Tibial nerve (tissue), 4 donors: ENCODE data around the gene LRIT1. TPM values are rescaled to one million over a fixed set of nuclear protein-coding genes. Genes with fewer than 3 reads are reported as not detected.

ENCODE experiments used
- DNase-seq, 2 donors: peaks; one replicate each; pipeline ENCODE4 v3.0.0-alpha.2; 2019; ENCODE audit warnings: low spot score in 2 of 2
- H3K27ac ChIP-seq, 4 donors: fragments of 200-600 bp; sonication (generic) in 3 of 4; one replicate each; pipeline ENCODE4 v1.5.1; 2017 to 2019; ENCODE audit warnings: mild to moderate bottlenecking in 1 of 4
- H3K27me3 ChIP-seq, 2 donors: fragments of 200-600 bp; sonication (generic) in 1 of 2; one replicate each; pipeline versions ENCODE4 v1.5.1 to v1.6.0; 2017 to 2019
- H3K36me3 ChIP-seq, 3 donors: fragments of 200-600 bp; sonication (generic); one replicate each; pipeline ENCODE4 v1.5.1; 2018 to 2019
- H3K4me1 ChIP-seq, 4 donors: fragments of 200-600 bp; sonication (generic) in 3 of 4; one replicate each; pipeline ENCODE4 v1.5.1; 2017 to 2019
- H3K4me3 ChIP-seq, 4 donors: fragments of 200-600 bp; sonication (generic) in 3 of 4; one replicate each; pipeline ENCODE4 v1.5.1; 2017 to 2019; ENCODE audit warnings: mild to moderate bottlenecking in 1 of 4, moderate library complexity in 1 of 4
- H3K9me3 ChIP-seq, 4 donors: fragments of 200-600 bp; sonication (generic) in 3 of 4; one replicate each; pipeline ENCODE4 v1.5.1; 2017 to 2019
- EP300 ChIP-seq, 2 donors: sonication (generic); formaldehyde crosslinking; IDR thresholded peaks; one replicate each; pipeline ENCODE4 v1.6.1; 2017; ENCODE audit warnings: antibody characterized with exemption in 2 of 2, mild to moderate bottlenecking in 1 of 2
- POLR2A ChIP-seq, 2 donors: fragments of 450-650 bp; IDR thresholded peaks; one replicate each; pipeline ENCODE4 v1.6.1; 2017; ENCODE audit warnings: antibody characterized with exemption in 2 of 2, mild to moderate bottlenecking in 2 of 2, moderate library complexity in 2 of 2
- WGBS, 2 donors: methylation state at CpG; one replicate each; pipeline ENCODE4 v1.1.5; 2018; 5-methylcytosine and 5-hydroxymethylcytosine counted together
- total RNA-seq, 4 donors: library from RNA; depleted of rRNA; stranded (reverse); fragments of >200 nt; gene quantifications; one replicate each; pipeline ENCODE4 v1.1.0, GENCODE V29; 2016
- TF ChIP-seq, protein P1 (sequence below), 5 experiments: fragments of 200-600 bp in 3 of 5; fragments of 450-650 bp in 2 of 5; sonication (generic) in 3 of 5; IDR thresholded peaks; one replicate each; pipeline ENCODE4 v1.5.1; 2016 to 2019; ENCODE audit warnings: antibody characterized with exemption in 5 of 5, mild to moderate bottlenecking in 3 of 5, moderate library complexity in 2 of 5

Gene LRIT1
- total RNA-seq, 4 donors from 2014 or later: not detected

DNA sequence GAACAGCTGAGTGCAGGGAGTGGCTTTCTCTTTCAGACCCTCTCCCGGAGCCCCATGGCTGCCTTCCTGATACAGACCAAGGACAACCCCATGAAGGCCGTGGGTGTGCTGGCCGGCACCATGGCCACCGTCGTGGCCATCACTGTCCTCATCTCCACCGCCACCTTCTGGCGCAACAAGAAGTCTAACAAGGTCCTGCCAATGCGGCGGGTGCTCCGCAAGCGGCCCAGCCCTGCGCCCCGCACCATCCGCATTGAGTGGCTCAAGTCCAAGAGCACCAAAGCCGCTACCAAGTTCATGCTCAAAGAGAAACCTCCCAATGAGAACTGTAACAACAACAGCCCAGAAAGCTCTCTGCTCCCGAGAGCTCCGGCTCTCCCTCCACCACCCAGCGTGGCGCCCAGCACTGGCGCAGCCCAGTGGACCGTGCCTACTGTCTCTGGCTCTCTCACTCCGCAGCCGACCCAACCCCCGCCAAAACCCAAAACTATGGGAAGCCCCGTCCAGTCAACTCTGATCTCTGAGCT lies 27.2 kb downstream of the LRIT1 start:
- no peak for DNase-seq
- H3K36me3 ChIP-seq: no peaks in the 10 kb centered on the region
- TF ChIP-seq, protein P1, sequence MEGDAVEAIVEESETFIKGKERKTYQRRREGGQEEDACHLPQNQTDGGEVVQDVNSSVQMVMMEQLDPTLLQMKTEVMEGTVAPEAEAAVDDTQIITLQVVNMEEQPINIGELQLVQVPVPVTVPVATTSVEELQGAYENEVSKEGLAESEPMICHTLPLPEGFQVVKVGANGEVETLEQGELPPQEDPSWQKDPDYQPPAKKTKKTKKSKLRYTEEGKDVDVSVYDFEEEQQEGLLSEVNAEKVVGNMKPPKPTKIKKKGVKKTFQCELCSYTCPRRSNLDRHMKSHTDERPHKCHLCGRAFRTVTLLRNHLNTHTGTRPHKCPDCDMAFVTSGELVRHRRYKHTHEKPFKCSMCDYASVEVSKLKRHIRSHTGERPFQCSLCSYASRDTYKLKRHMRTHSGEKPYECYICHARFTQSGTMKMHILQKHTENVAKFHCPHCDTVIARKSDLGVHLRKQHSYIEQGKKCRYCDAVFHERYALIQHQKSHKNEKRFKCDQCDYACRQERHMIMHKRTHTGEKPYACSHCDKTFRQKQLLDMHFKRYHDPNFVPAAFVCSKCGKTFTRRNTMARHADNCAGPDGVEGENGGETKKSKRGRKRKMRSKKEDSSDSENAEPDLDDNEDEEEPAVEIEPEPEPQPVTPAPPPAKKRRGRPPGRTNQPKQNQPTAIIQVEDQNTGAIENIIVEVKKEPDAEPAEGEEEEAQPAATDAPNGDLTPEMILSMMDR (IDR thresholded peaks at IDR 0.05): no peak
- no peak for TF ChIP-seq POLR2A (IDR thresholded peaks at IDR 0.05)
- TF ChIP-seq EP300 (IDR thresholded peaks at IDR 0.05): no peak

DNA sequence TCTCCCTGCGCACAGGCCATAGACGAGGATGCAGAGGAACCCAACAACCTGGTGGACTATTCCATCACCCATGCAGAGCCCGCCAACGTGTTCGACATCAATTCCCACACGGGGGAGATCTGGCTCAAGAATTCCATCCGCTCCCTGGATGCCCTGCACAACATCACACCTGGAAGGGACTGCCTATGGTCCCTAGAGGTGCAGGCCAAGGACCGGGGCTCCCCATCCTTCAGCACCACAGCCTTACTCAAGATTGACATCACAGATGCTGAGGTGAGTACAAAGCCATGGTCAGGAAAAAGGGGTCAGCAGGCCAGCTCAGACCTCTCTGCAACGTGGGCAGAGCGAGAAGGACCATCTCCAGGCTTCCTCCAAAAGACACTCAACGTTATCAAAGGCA lies 28.3 kb downstream of the LRIT1 start:
- H3K27me3 ChIP-seq: no peaks in the 10 kb centered on the region
- TF ChIP-seq, protein P1 (IDR thresholded peaks at IDR 0.05): no peak
- TF ChIP-seq EP300 (IDR thresholded peaks at IDR 0.05): no peak
- TF ChIP-seq POLR2A (IDR thresholded peaks at IDR 0.05): no peak
- no peak for DNase-seq
- no peak overlapping the region for H3K4me3 ChIP-seq
- WGBS, 2 donors: 86 to 94% methylated on average over 11 of the region's 11 CpGs
- no peaks in the 10 kb centered on the region for H3K4me1 ChIP-seq
- no peaks in the 10 kb centered on the region for H3K36me3 ChIP-seq
- H3K9me3 ChIP-seq: no peaks in the 10 kb centered on the region
- no peak overlapping the region for H3K27ac ChIP-seq

More for the DNA sequence above, 27.2 kb downstream of the LRIT1 start:
- WGBS, 2 donors: 60 to 75% methylated on average over 25 of the region's 25 CpGs
- Histone ChIP-seq H3K9me3 (no peaks in the 10 kb centered on the region), H3K4me1 (no peaks in the 10 kb centered on the region), H3K27me3 (no peaks in the 10 kb centered on the region), H3K4me3 (no peak overlapping the region), H3K27ac (no peak overlapping the region)

DNA sequence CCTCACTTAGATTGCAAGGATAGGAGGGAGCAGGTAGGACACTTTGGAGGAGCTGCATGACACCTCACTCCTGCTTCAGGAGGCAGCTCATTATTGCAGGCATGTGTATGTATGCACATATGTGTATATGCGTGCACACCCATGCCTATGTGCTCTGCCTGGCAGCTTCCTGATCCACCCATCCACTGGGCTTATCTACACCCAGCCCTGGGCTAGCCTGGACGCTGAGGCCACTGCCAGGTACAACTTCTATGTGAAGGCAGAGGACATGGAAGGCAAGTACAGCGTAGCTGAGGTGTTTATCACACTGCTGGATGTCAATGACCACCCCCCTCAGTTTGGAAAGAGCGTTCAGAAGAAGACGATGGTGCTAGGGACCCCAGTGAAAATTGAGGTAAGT lies 29.3 kb downstream of the LRIT1 start:
- no peak for TF ChIP-seq EP300 (IDR thresholded peaks at IDR 0.05)
- TF ChIP-seq, protein P1 (IDR thresholded peaks at IDR 0.05): no peak
- no peak for TF ChIP-seq POLR2A (IDR thresholded peaks at IDR 0.05)
- H3K27me3 ChIP-seq: no peaks in the 10 kb centered on the region
- no peaks in the 10 kb centered on the region for H3K9me3 ChIP-seq
- DNase-seq: no peak
- no peaks in the 10 kb centered on the region for H3K36me3 ChIP-seq
- 79 to 80% methylated on average over 5 of the region's 5 CpGs for WGBS, 2 donors
- no peaks in the 10 kb centered on the region for H3K4me1 ChIP-seq
- H3K4me3 ChIP-seq: no peak overlapping the region
- H3K27ac ChIP-seq: no peak overlapping the region

DNA sequence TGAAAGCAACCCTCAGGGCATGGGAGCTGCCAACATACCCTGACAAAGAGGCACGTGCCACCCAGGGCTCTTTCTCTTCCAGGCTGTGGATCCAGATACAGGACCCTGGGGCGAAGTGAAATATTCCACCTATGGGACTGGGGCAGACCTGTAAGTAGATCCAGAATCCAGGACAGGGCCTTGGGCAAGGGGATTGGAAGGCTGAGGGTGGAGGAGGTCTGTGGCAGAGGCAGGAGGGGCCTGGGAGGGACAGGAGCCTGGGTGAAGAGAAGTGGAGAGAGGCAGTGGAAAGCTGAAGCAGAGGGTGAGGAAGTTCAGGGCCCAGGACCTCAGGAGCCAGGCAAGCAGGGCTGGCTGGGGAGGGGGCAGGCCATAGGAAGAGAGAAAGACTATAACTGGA lies 29.8 kb downstream of the LRIT1 start:
- no peaks in the 10 kb centered on the region for H3K27me3 ChIP-seq
- H3K4me1 ChIP-seq: no peaks in the 10 kb centered on the region
- no peaks in the 10 kb centered on the region for H3K36me3 ChIP-seq
- WGBS, 2 donors: 79 to 82% methylated on average over 2 of the region's 2 CpGs
- TF ChIP-seq EP300 (IDR thresholded peaks at IDR 0.05): no peak
- TF ChIP-seq, protein P1 (IDR thresholded peaks at IDR 0.05): no peak
- no peak for TF ChIP-seq POLR2A (IDR thresholded peaks at IDR 0.05)
- no peak overlapping the region for H3K27ac ChIP-seq
- DNase-seq: no peak
- H3K4me3 ChIP-seq: no peak overlapping the region
- H3K9me3 ChIP-seq: no peaks in the 10 kb centered on the region

DNA sequence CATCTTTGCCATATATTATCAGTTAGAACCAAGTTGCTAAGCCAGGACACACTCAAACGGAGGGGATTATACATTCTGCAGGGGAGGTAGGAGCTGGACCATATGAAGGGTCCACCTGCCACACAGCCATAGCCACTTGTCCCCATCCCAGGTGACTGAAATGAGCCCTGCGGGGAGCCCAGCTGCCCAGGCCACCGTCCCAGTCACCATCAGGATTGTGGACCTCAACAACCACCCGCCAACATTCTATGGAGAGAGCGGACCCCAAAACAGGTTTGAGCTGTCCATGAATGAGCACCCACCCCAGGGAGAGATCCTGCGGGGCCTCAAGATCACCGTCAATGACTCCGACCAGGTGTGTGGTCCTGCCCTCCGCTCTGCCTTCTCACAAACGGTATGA lies 33.3 kb downstream of the LRIT1 start:
- no peaks in the 10 kb centered on the region for H3K27me3 ChIP-seq

More for the DNA sequence above, 33.3 kb downstream of the LRIT1 start:
- Histone ChIP-seq H3K36me3 (no peaks in the 10 kb centered on the region), H3K9me3 (no peaks in the 10 kb centered on the region), H3K27ac (no peak overlapping the region), H3K4me3 (no peak overlapping the region), H3K4me1 (no peaks in the 10 kb centered on the region)
- TF ChIP-seq POLR2A (IDR thresholded peaks at IDR 0.05) (no peak), EP300 (IDR thresholded peaks at IDR 0.05) (no peak)
- TF ChIP-seq, protein P1 (IDR thresholded peaks at IDR 0.05): no peak
- WGBS, 2 donors: 83 to 89% methylated on average over 6 to 9 of the region's 10 CpGs
- no peak for DNase-seq
